K562 (cell line): Measurements from ENCODE around the gene JUNB. TPM values are rescaled to one million over a fixed set of nuclear protein-coding genes. Genes with fewer than 3 reads are reported as not detected.

Experiments
- ATF2 ChIP-seq: sonication (generic); formaldehyde crosslinking; IDR thresholded peaks from 2 replicates; pipeline ENCODE4 v1.8.1; 2022; ENCODE audit warnings: missing genetic modification reagents
- ATF3 ChIP-seq, 2 experiments: fragments of 450-650 bp in 1 of 2; sonication (generic) in 1 of 2; formaldehyde crosslinking in 1 of 2; IDR thresholded peaks in 1 of 2; conservative IDR thresholded peaks in 1 of 2; 2 replicates each; pipeline versions ENCODE4 v1.6.1 to v1.8.1; 2016 to 2023; ENCODE audit warnings: mild to moderate bottlenecking in 2 of 2, moderate library complexity in 2 of 2, inconsistent platforms in 1 of 2, missing genetic modification reagents in 1 of 2
- BMI1 ChIP-seq: fragments of 150-350 bp; IDR thresholded peaks from 2 replicates; pipeline ENCODE4 v1.6.1; 2014; ENCODE audit warnings: low read length
- CBX3 ChIP-seq, 2 experiments: IDR thresholded peaks; 1 replicate in 1 of 2; 2 replicates in 1 of 2; pipeline ENCODE4 v1.6.1; 2012; ENCODE audit warnings: inconsistent platforms in 2 of 2, low read length in 2 of 2, borderline replicate concordance in 1 of 2, control low read depth in 1 of 2
- CHD2 ChIP-seq: IDR thresholded peaks from 2 replicates; pipeline ENCODE4 v1.6.1; 2011; ENCODE audit warnings: low read depth, low read length
- FIP1L1 ChIP-seq: fragments of 200-400 bp; formaldehyde crosslinking; IDR thresholded peaks from 2 replicates; pipeline ENCODE4 v1.6.1; 2018; ENCODE audit warnings: mild to moderate bottlenecking, low read depth, low read length; ENCODE audit not compliant: poor library complexity, severe bottlenecking
- GABPB1 ChIP-seq: sonication (generic); formaldehyde crosslinking; IDR thresholded peaks from 2 replicates; pipeline ENCODE4 v1.8.0; 2022; ENCODE audit warnings: mild to moderate bottlenecking, missing genetic modification reagents
- JUND ChIP-seq, 2 experiments: IDR thresholded peaks; 2 replicates in 1 of 2; 3 replicates in 1 of 2; pipeline ENCODE4 v1.6.1; 2011; ENCODE audit warnings: borderline replicate concordance in 2 of 2, low read depth in 2 of 2, low read length in 2 of 2, improper control_type of control experiment in 1 of 2, missing biosample characterization in 1 of 2, missing genetic modification characterization in 1 of 2, missing genetic modification reagents in 1 of 2
- PRMT5 ChIP-seq: sonication (generic); formaldehyde crosslinking; IDR thresholded peaks from 2 replicates; pipeline ENCODE4 v1.5.0; 2020; ENCODE audit warnings: missing genetic modification reagents
- SRF ChIP-seq, 2 experiments: fragments of 250-450, 450-650 bp in 1 of 2; sonication (Bioruptor Pico) in 1 of 2; sonication (generic) in 1 of 2; formaldehyde crosslinking; IDR thresholded peaks; 2 replicates each; pipeline versions ENCODE4 v1.5.0 to v1.5.1; 2020 to 2022; ENCODE audit warnings: mild to moderate bottlenecking in 1 of 2, missing genetic modification reagents in 1 of 2
- THRB ChIP-seq: fragments of 450-650 bp; formaldehyde crosslinking; conservative IDR thresholded peaks from 2 replicates; pipeline ENCODE4 v1.4.0; 2022; ENCODE audit warnings: mild to moderate bottlenecking, missing genetic modification characterization
- TOE1 ChIP-seq, 2 experiments: fragments of 450-650 bp in 1 of 2; sonication (generic) in 1 of 2; formaldehyde crosslinking in 1 of 2; IDR thresholded peaks; 2 replicates each; pipeline versions ENCODE4 v1.7.1 to v1.8.0; 2016 to 2022; ENCODE audit warnings: borderline replicate concordance in 2 of 2, mild to moderate bottlenecking in 2 of 2, antibody characterized with exemption in 1 of 2, inconsistent platforms in 1 of 2, low read depth in 1 of 2, missing genetic modification reagents in 1 of 2, moderate library complexity in 1 of 2
- ZNF75A ChIP-seq: fragments of 450-650 bp; formaldehyde crosslinking; IDR thresholded peaks from 2 replicates; pipeline ENCODE4 v1.4.0; 2020; ENCODE audit warnings: mild to moderate bottlenecking
- ZNF76 ChIP-seq: fragments of 250-450 bp; sonication (Bioruptor Pico); IDR thresholded peaks from 2 replicates; pipeline ENCODE4 v1.4.0; 2020; ENCODE audit warnings: mild to moderate bottlenecking, moderate library complexity, borderline replicate concordance
- ZZZ3 ChIP-seq: fragments of 450-650 bp; IDR thresholded peaks from 2 replicates; pipeline ENCODE4 v1.6.1; 2016; ENCODE audit warnings: antibody characterized with exemption, mild to moderate bottlenecking, moderate library complexity
- polyA plus RNA-seq, 8 experiments: library from polyadenylated mRNA; depleted of rRNA in 4 of 8; stranded (reverse) in 5 of 8; unstranded in 3 of 8; fragments of >200 nt; fragmentation: Nextera tagmentation in 2 of 8; fragmentation: Illumina TruSeq in 1 of 8; extraction: Ambion mirVana in 2 of 8; extraction: Trizol in 1 of 8; gene quantifications; 2 replicates each; pipeline versions ENCODE4 v1.2.1 to v1.2.3, GENCODE V29; 2011 to 2014; ENCODE audit warnings: inconsistent platforms in 1 of 8, missing spikeins in 1 of 8
- total RNA-seq, 7 experiments: library from RNA; depleted of rRNA in 6 of 7; stranded (reverse); fragments of >200 nt in 6 of 7; fragmentation: Illumina TruSeq in 2 of 7; extraction: Trizol in 2 of 7; gene quantifications; 2 replicates each; pipeline versions ENCODE4 v1.2.1 to v1.2.3, GENCODE V29; 2011 to 2021; ENCODE audit warnings: low replicate concordance in 1 of 7
- TF ChIP-seq, protein P1 (sequence below): sonication (generic); formaldehyde crosslinking; IDR thresholded peaks from 2 replicates; pipeline ENCODE4 v1.8.0; 2023; ENCODE audit warnings: mild to moderate bottlenecking, missing genetic modification reagents
- TF ChIP-seq, protein P2 (sequence below): fragments of 450-650 bp; IDR thresholded peaks from 2 replicates; pipeline ENCODE4 v1.6.1; 2016; ENCODE audit warnings: antibody characterized with exemption

Gene JUNB
- total and polyA plus RNA-seq, 9 of the 15 experiments (the other 6 are each of a cell fraction or from before 2014, with no cell fraction given), result 0.23 to 88.1 (median 13.1) TPM

DNA sequence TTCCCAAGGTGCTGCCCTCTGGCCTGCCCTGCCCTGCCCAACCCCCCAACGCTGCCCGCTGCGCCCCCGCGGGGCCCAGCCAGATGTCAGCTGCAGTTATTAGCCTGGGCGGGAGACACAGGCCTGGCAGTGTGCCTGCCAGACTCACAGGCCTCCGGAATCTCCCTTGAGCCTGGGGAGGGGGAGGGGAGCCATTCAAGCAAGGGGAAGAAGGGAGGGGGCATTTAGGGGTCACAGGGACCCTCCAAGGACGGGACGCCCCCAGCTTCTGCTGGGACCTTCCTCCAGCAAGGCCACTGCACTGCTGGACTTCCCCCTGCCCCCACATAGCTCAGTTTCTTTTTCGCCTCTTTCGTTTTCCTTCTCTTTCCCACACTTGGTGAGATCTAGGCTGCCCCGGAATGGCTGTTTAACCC is 2.6 kb upstream of the JUNB start (continued):
- TF ChIP-seq THRB (CRISPR knock-in tag) (no peak), ATF3 (IDR thresholded peaks at IDR 0.05) (no peak), ATF3 (CRISPR knock-in tag; conservative IDR thresholded peaks at IDR 0.05) (no peak), CBX3 (IDR thresholded peaks at IDR 0.05; ENCODE audit: borderline replicate concordance in 1 of 2, low read length in 2 of 2) (no peak), CHD2 (no peak), GABPB1 (no peak; the same call in 1 of the 2 replicates), JUND (IDR thresholded peaks at IDR 0.05; ENCODE audit: borderline replicate concordance, low read depth, low read length) (peak; percentile 18; the same call in 1 of the 2 replicates), JUND (tag; IDR thresholded peaks at IDR 0.05; ENCODE audit: borderline replicate concordance, low read depth, low read length) (no peak; the same call in 2 of the 3 replicates), ZNF76 (no peak), TOE1 (IDR thresholded peaks at IDR 0.05; ENCODE audit: borderline replicate concordance) (no peak), TOE1 (CRISPR knock-in tag; IDR thresholded peaks at IDR 0.05; ENCODE audit: borderline replicate concordance, low read depth) (no peak), ZZZ3 (no peak), ATF2 (CRISPR knock-in tag) (no peak), PRMT5 (CRISPR knock-in tag) (no peak), BMI1 (no peak), FIP1L1 (no peak), SRF (CRISPR knock-in tag; IDR thresholded peaks at IDR 0.05) (no peak), ZNF75A (CRISPR knock-in tag) (no peak)
- TF ChIP-seq, protein P1, sequence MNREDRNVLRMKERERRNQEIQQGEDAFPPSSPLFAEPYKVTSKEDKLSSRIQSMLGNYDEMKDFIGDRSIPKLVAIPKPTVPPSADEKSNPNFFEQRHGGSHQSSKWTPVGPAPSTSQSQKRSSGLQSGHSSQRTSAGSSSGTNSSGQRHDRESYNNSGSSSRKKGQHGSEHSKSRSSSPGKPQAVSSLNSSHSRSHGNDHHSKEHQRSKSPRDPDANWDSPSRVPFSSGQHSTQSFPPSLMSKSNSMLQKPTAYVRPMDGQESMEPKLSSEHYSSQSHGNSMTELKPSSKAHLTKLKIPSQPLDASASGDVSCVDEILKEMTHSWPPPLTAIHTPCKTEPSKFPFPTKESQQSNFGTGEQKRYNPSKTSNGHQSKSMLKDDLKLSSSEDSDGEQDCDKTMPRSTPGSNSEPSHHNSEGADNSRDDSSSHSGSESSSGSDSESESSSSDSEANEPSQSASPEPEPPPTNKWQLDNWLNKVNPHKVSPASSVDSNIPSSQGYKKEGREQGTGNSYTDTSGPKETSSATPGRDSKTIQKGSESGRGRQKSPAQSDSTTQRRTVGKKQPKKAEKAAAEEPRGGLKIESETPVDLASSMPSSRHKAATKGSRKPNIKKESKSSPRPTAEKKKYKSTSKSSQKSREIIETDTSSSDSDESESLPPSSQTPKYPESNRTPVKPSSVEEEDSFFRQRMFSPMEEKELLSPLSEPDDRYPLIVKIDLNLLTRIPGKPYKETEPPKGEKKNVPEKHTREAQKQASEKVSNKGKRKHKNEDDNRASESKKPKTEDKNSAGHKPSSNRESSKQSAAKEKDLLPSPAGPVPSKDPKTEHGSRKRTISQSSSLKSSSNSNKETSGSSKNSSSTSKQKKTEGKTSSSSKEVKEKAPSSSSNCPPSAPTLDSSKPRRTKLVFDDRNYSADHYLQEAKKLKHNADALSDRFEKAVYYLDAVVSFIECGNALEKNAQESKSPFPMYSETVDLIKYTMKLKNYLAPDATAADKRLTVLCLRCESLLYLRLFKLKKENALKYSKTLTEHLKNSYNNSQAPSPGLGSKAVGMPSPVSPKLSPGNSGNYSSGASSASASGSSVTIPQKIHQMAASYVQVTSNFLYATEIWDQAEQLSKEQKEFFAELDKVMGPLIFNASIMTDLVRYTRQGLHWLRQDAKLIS (CRISPR knock-in tag), result no peak
- TF ChIP-seq, protein P2, sequence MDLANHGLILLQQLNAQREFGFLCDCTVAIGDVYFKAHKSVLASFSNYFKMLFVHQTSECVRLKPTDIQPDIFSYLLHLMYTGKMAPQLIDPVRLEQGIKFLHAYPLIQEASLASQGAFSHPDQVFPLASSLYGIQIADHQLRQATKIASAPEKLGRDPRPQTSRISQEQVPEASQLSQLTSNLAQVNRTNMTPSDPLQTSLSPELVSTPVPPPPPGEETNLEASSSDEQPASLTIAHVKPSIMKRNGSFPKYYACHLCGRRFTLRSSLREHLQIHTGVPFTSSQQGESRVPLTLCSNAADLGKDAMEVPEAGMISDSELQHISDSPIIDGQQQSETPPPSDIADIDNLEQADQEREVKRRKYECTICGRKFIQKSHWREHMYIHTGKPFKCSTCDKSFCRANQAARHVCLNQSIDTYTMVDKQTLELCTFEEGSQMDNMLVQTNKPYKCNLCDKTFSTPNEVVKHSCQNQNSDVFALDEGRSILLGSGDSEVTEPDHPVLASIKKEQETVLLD, result no peak
